ENCODE data around the gene DDIT4. TPM values are rescaled to one million over a fixed set of nuclear protein-coding genes. Genes with fewer than 3 reads are reported as not detected.

The DDIT4 gene
- polyA plus RNA-seq, 1 donor = 47.2 TPM

DNA sequence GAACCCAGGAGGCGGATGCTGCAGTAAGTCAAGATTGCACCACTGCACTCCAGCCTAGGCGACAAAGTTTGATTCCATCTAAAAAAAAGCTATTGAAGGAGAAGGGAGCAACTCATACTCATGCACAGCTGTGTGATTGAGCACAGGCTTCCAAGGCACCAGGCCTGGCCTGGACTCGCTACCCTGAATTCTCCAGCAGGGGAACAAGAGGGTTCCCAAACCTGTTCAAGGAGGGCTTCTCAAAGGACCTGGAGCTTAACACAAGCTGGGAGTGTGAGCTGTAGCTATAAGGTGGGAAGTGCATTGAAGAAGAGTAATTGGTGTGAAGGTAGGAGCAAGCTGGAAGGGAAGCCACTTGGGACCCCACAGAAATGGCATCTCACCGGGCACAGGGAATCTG lies 15.1 kb upstream of the DDIT4 start:
- no peak for DNase-seq
- peaks cover 54% of the 10 kb centered on the region for H3K4me1 ChIP-seq (ENCODE audit: control insufficient read depth, insufficient read depth, low read length)
- no peak overlapping the region for H3K27ac ChIP-seq (ENCODE audit: low read length)
- H3K9me3 ChIP-seq (ENCODE audit: control insufficient read depth, low read depth, low read length) = no peaks in the 10 kb centered on the region
- H3K36me3 ChIP-seq (ENCODE audit: control insufficient read depth, insufficient read depth, low read length) = no peaks in the 10 kb centered on the region
- H3K4me3 ChIP-seq (ENCODE audit: low read length) = no peak overlapping the region
- no CpG with 5 or more reads among the region's 4 CpGs for WGBS (ENCODE audit: insufficient coverage, low lambda C conversion rate)
- H3K27me3 ChIP-seq (ENCODE audit: control insufficient read depth, insufficient read depth, low read length) = no peaks in the 10 kb centered on the region

DNA sequence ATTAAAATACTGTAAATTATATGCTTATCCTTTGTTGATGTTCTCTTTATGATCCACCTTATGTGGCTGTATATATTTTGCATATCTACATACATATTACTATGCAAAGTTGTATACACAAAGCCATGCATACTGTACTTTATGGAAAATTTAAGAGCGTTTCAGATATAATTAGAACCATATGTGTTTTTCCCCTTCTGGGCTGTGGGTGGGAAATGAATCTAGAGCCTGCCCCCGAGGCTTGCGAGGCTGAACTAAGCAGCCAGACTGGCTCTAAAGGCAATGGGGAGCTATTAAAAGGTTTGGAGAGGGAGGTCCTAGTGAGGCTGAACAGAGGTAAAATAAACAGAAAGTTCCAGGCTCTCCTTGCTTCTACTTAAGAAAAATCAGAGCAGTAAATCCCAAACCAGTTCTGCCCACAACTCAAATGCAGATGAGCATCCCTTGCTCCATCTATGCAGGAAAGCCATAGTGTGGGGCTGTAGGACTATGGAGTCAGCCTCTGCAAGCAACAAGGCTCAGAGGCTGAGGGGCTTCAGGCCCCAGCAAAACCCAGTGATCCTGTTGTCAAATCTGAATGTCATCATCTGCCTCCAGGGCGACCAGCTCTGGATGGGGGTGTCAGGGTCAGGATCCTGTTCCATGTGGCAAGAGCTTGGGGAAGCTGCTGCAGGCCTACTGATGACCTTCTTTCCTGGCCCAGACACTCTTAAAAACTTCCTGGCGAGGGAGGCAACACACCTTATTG lies 14.1 kb upstream of the DDIT4 start:
- no peaks in the 10 kb centered on the region for H3K36me3 ChIP-seq (ENCODE audit: control insufficient read depth, insufficient read depth, low read length)
- peaks cover 51% of the 10 kb centered on the region for H3K4me1 ChIP-seq (ENCODE audit: control insufficient read depth, insufficient read depth, low read length)

GRCh38 chr10:72260239-72260975 lies 13.3 kb upstream of the DDIT4 start:
- H3K27ac ChIP-seq (ENCODE audit: low read length) = peak overlapping the region; percentile 92
- peak overlapping the region; percentile 62 for H3K4me3 ChIP-seq (ENCODE audit: low read length)
- H3K27me3 ChIP-seq (ENCODE audit: control insufficient read depth, insufficient read depth, low read length) = no peaks in the 10 kb centered on the region
- peaks cover 43% of the 10 kb centered on the region for H3K4me1 ChIP-seq (ENCODE audit: control insufficient read depth, insufficient read depth, low read length)
- H3K9me3 ChIP-seq (ENCODE audit: control insufficient read depth, low read depth, low read length) = no peaks in the 10 kb centered on the region
- H3K36me3 ChIP-seq (ENCODE audit: control insufficient read depth, insufficient read depth, low read length) = no peaks in the 10 kb centered on the region
- peak; percentile 91 to 93 for DNase-seq
- WGBS (ENCODE audit: insufficient coverage, low lambda C conversion rate) = no CpG with 5 or more reads among the region's 19 CpGs

More for the DNA sequence above, 14.1 kb upstream of the DDIT4 start:
- H3K27ac ChIP-seq (ENCODE audit: low read length) = peak overlapping the region; percentile 92
- WGBS (ENCODE audit: insufficient coverage, low lambda C conversion rate) = 60% methylated on average over 1 of the region's 5 CpGs
- H3K27me3 ChIP-seq (ENCODE audit: control insufficient read depth, insufficient read depth, low read length) = no peaks in the 10 kb centered on the region
- H3K4me3 ChIP-seq (ENCODE audit: low read length) = no peak overlapping the region
- DNase-seq = no peak
- no peaks in the 10 kb centered on the region for H3K9me3 ChIP-seq (ENCODE audit: control insufficient read depth, low read depth, low read length)

GRCh38 chr10:72260976-72261783 lies 12.5 kb upstream of the DDIT4 start:
- no CpG with 5 or more reads among the region's 30 CpGs for WGBS (ENCODE audit: insufficient coverage, low lambda C conversion rate)
- Histone ChIP-seq H3K36me3 (ENCODE audit: control insufficient read depth, insufficient read depth, low read length) (no peaks in the 10 kb centered on the region), H3K4me3 (ENCODE audit: low read length) (peak overlapping the region; percentile 62), H3K9me3 (ENCODE audit: control insufficient read depth, low read depth, low read length) (no peaks in the 10 kb centered on the region), H3K27me3 (ENCODE audit: control insufficient read depth, insufficient read depth, low read length) (no peaks in the 10 kb centered on the region), H3K4me1 (ENCODE audit: control insufficient read depth, insufficient read depth, low read length) (peaks cover 48% of the 10 kb centered on the region), H3K27ac (ENCODE audit: low read length) (peak overlapping the region; percentile 92)
- DNase-seq = peak in 1 of 2 donors; percentile 90

DNA sequence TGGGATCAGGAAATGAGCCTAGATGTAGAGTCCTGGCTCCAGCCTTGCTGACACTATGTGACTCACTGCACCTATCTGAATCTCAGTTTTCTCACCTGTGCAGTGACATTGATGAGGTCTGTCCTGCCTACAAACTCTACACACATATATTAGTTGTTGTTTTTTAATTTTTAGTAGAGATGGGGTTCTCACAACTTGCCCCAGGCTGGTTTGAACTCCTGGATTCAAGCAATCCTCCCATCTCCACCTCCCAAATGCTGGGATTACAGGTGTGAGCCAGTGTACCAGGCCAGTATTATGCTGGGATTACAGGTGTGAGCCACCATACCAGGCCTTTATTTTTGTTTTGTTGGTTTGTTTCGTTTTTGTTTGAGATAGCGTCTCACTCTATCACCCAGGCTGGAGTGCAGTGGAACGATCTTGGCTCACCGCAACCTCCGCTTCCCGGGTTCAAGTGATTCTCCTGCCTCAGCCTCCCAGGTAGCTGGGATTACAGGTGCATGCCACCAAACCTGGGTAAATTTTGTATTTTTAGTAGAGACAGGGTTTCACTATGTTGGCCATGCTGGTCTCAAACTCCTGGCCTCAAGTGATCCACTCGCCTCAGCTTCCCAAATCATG lies 11.8 kb upstream of the DDIT4 start:
- Histone ChIP-seq H3K27me3 (ENCODE audit: control insufficient read depth, insufficient read depth, low read length) (no peaks in the 10 kb centered on the region), H3K27ac (ENCODE audit: low read length) (peak overlapping the region; percentile 92), H3K36me3 (ENCODE audit: control insufficient read depth, insufficient read depth, low read length) (no peaks in the 10 kb centered on the region), H3K4me3 (ENCODE audit: low read length) (peak overlapping the region; percentile 62), H3K4me1 (ENCODE audit: control insufficient read depth, insufficient read depth, low read length) (peaks cover 48% of the 10 kb centered on the region), H3K9me3 (ENCODE audit: control insufficient read depth, low read depth, low read length) (no peaks in the 10 kb centered on the region)
- no CpG with 5 or more reads among the region's 7 CpGs for WGBS (ENCODE audit: insufficient coverage, low lambda C conversion rate)
- DNase-seq = no peak

GRCh38 chr10:72263613-72264241 lies 10.0 kb upstream of the DDIT4 start:
- Histone ChIP-seq H3K9me3 (ENCODE audit: control insufficient read depth, low read depth, low read length) (no peaks in the 10 kb centered on the region), H3K36me3 (ENCODE audit: control insufficient read depth, insufficient read depth, low read length) (no peaks in the 10 kb centered on the region), H3K4me1 (ENCODE audit: control insufficient read depth, insufficient read depth, low read length) (peaks cover 46% of the 10 kb centered on the region), H3K27ac (ENCODE audit: low read length) (peak overlapping the region; percentile 63), H3K4me3 (ENCODE audit: low read length) (no peak overlapping the region), H3K27me3 (ENCODE audit: control insufficient read depth, insufficient read depth, low read length) (no peaks in the 10 kb centered on the region)
- WGBS (ENCODE audit: insufficient coverage, low lambda C conversion rate) = no CpG with 5 or more reads among the region's 6 CpGs
- peak; percentile 92 to 95 for DNase-seq

DNA sequence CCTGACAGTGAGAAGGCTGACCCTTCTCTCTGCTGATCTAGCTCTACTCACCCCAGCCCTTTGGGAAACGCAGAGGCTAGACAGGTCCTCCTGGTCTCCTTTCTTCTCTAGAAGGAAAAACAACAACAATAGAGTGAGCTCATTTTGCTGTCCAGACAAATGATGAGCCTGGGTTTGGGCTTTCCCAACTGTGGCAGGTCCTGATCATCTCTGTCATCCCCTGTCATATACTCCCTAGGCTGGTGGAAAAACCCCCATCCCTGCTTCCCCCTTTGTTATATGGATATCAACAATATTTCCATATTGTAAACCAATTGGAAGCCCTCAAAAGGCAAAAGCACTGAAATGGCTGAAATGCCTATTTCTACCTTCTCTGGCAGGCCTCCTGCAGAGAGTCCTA lies 9.2 kb upstream of the DDIT4 start:
- DNase-seq = no peak
- Histone ChIP-seq H3K4me3 (ENCODE audit: low read length) (no peak overlapping the region), H3K27ac (ENCODE audit: low read length) (no peak overlapping the region), H3K9me3 (ENCODE audit: control insufficient read depth, low read depth, low read length) (no peaks in the 10 kb centered on the region), H3K36me3 (ENCODE audit: control insufficient read depth, insufficient read depth, low read length) (no peaks in the 10 kb centered on the region), H3K27me3 (ENCODE audit: control insufficient read depth, insufficient read depth, low read length) (no peaks in the 10 kb centered on the region), H3K4me1 (ENCODE audit: control insufficient read depth, insufficient read depth, low read length) (peaks cover 44% of the 10 kb centered on the region)
- WGBS (ENCODE audit: insufficient coverage, low lambda C conversion rate) = no CpG with 5 or more reads among the region's 1 CpG

GRCh38 chr10:72265508-72265907 lies 8.2 kb upstream of the DDIT4 start:
- no peak for DNase-seq
- no peak overlapping the region for H3K4me3 ChIP-seq (ENCODE audit: low read length)
- no peaks in the 10 kb centered on the region for H3K27me3 ChIP-seq (ENCODE audit: control insufficient read depth, insufficient read depth, low read length)
- H3K36me3 ChIP-seq (ENCODE audit: control insufficient read depth, insufficient read depth, low read length) = no peaks in the 10 kb centered on the region
- WGBS (ENCODE audit: insufficient coverage, low lambda C conversion rate) = no CpG with 5 or more reads among the region's 6 CpGs
- peaks cover 36% of the 10 kb centered on the region for H3K4me1 ChIP-seq (ENCODE audit: control insufficient read depth, insufficient read depth, low read length)
- no peaks in the 10 kb centered on the region for H3K9me3 ChIP-seq (ENCODE audit: control insufficient read depth, low read depth, low read length)
- H3K27ac ChIP-seq (ENCODE audit: low read length) = no peak overlapping the region

DNA sequence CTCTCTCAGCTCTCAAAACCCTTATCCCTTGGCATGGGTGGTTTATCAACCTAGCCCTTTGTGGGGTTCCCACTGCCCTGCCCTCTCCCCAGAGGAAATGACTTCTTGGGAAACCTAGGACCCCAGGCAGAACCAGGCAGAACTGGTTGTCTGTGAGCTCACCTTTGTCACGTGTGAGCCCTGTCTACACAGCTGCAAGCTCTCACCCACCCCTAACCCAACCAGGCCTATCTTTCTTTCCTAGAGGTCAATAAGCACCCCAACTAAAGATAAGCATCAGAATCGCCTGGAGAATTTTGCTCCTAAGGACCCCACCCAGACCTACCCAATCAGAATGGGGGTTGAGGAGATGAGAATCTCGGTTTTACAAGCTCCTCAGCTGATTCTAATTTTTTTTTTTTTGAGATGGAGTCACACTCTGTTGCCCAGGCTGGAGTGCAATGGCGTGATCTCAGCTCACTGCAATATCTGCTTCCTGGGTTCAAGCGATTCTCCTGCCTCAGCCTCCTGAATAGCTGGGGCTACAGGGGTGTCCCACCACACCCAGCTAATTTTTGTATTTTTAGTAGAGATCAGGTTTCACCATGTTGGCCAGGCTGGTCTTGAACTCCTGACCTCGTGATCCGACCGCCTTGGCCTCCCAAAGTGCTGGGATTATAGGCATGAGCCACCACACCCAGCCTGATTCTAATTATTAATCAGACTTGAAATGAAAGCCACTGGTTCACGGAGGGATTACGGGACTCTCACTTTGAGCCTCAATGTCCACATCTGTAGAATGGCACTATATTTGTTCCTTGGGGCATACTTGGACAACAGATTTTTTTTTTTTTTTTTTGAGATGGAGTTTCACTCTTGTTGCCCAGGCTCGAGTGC lies 7.5 kb upstream of the DDIT4 start:
- DNase-seq = peak in 1 of 2 donors; percentile 69
- Histone ChIP-seq H3K4me1 (ENCODE audit: control insufficient read depth, insufficient read depth, low read length) (peaks cover 34% of the 10 kb centered on the region), H3K36me3 (ENCODE audit: control insufficient read depth, insufficient read depth, low read length) (no peaks in the 10 kb centered on the region), H3K27me3 (ENCODE audit: control insufficient read depth, insufficient read depth, low read length) (no peaks in the 10 kb centered on the region), H3K9me3 (ENCODE audit: control insufficient read depth, low read depth, low read length) (no peaks in the 10 kb centered on the region), H3K27ac (ENCODE audit: low read length) (no peak overlapping the region), H3K4me3 (ENCODE audit: low read length) (no peak overlapping the region)
- WGBS (ENCODE audit: insufficient coverage, low lambda C conversion rate) = no CpG with 5 or more reads among the region's 11 CpGs

Data from large intestine (tissue), 3 donors.